HL-60/S4 (cell line): ENCODE measurements around the gene NDNF.

ENCODE experiments used
- in situ Hi-C: fragments of 300-500 bp; cut with MboI; formaldehyde crosslinking; loops from 2 replicates; pipeline ENCODE4 v1.14.3; 2022; ENCODE audit warnings: low sequenced_read_pairs

NDNF gene

GRCh38 chr4:121071640-121072223, 603 bp downstream of the NDNF start:
- in situ Hi-C loops = no loop called here

DNA sequence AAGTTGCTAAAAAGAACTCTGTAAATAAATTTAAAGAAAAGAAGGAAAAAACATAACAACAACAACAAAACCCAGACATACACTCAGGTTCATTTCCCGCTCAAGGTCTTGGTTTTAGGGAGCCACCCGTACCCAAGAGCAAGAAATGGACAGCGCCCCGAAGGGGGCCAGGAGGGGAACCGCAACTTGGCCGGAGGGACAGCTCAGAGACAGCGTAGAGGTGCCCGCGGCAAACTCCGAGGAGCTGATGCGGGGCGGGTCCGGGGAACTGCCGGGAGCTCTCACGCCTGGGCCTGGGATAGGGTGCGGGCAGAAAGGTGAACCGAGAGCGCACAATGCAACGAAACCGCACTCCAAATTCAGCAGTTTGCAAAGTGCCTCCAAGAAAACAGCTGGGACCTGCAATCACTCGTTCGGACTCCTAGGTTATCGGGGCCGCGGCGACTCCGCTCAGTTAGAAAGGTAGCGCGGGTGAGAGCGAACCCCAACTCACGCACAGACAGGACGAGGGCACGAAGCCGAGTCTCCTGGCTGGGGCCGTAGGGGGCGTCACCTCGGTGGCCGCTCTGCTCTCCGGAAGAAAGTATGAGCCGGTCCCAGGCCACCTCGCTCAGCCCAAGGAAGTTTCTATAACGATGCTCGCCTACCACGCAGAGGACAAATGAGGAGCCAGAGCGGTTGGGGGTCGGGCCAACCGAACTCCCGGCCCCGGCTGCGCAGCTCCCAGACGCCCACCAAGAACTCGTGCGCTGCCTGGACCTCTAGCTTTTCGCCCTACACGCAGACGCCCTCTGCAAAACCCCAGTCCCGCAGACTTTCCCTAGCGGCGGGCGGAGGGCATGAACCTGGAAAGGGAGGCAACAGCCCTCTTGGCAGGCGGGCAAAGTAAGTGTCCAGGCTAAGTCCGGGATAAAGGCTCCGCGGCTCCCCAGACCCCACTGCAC, 1.4 kb downstream of the NDNF start:
- in situ Hi-C loops = no loop called here

GRCh38 chr4:121070274-121070673, 2.1 kb downstream of the NDNF start:
- in situ Hi-C loops = no loop called here

- in situ Hi-C loops = no loop called here
Observed at GRCh38 chr4:121069430-121069829, 2.9 kb downstream of the NDNF start.

GRCh38 chr4:121064482-121064881, 7.9 kb downstream of the NDNF start:
- in situ Hi-C loops = no loop called here

GRCh38 chr4:121062521-121062920, 9.8 kb downstream of the NDNF start:
- in situ Hi-C loops = no loop called here

DNA sequence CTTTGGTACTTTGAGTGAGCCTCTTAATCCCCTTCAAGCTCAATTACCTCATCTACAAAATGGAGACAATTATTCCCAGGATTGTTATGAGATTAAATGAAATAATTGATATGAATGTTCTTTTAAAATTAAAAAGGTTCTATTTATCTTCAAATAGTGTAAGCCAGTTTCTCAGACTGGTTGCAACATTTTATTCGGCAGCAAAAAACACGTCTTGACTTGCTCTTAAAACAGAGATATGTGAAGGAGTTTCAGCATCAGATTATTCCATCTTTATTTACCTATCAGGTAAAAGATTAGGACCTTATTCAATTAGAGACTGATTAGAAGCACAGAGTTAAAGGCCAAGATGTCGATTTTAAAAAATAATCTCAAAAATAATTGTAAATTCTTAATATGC, 10.5 kb downstream of the NDNF start:
- in situ Hi-C loops = no loop called here

GRCh38 chr4:121061215-121061614, 11.1 kb downstream of the NDNF start:
- in situ Hi-C loops = no loop called here

DNA sequence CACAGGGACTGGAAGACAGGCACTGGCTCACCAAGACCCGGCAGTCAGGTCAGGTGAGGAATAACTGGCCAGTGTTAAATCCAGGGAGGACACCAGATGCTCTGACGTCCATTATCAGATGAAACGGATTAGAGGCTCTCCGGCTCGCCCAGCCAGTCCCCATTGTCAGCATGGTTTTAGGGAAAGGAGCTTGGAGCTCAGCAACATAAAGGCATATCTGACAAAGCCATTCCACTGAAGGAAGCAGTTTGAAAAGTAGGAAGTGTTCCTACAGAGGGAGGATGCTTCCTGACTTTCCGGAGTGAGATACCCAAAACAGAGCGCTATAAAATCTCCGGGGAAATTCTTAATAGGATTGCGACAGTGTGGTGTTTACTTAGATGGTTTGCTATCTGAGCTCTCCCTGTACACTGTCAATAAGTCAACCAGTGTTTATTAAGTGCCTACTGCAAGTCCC, 14.8 kb downstream of the NDNF start:
- in situ Hi-C loops = no loop called here

GRCh38 chr4:121056066-121056465, 16.3 kb downstream of the NDNF start:
- in situ Hi-C loops = no loop called here

- in situ Hi-C loops = no loop called here
Observed at GRCh38 chr4:121054373-121054772, 18.0 kb downstream of the NDNF start.

GRCh38 chr4:121053601-121054143, 18.7 kb downstream of the NDNF start:
- in situ Hi-C loops = no loop called here

DNA sequence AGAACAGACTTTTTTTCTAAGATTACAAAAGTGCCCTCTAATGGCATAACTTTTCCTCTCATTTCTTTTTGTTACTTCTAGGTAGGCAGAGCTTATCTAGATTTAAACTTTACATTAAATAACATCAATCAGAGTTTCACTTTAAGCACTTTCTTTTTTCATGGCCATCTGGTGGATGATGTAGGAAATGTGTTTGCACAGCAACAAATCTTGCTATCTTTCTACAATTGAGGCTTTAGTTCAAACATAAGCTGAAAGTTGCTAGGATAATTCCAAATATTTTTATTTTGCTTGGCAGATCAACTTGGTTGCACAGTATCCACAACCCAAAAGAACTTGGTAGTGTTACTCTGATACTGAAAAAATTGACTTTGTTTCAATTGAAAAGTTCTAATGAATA, 22.0 kb downstream of the NDNF start:
- in situ Hi-C loops = no loop called here

DNA sequence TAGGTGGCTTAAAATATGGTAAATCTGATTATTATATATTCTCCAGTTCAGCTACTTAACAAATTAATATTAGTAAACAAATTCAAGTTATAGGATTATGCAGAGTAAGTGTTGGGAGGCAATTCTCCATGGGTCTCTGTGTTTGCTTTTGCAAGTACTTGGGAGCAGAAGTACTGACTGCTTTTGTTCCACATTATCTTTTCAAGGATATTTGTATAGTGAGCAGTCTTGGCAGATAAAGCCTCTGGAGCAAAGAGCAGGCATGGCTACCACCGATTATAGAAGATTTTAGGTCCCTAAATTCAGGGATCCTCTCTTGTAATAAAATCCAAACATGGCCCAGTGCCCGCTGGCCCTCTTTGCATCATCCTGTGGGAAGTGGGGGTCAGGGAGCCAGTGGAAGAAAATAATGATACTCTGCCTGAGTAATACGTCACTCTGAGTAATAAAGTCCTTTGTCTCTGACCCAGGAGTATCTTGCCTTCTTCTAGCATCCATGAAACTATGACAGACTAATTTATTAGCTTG, 23.2 kb downstream of the NDNF start:
- in situ Hi-C loops = no loop called here

GRCh38 chr4:121048165-121048564, 24.2 kb downstream of the NDNF start:
- in situ Hi-C loops = no loop called here

- in situ Hi-C loops = no loop called here
Observed at GRCh38 chr4:121041307-121042090, 30.8 kb downstream of the NDNF start.

DNA sequence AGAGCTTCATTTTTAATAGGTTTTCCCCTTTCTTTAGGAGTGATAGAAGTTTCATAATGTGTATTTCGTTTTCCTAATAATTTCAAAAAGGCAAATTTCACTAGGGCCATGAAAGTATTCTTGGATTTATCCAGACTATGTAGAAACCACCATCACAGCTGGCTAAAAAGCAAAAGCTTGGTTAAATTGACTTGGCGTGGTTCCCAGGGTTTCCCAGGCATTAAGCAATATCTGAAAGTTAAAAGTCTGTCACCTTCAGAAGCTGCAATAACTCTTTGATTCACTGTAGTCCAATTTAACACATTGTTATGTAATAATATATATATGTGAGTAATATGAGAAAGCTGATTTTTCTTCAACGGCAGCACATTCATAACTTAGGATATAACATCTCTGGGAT, 38.3 kb downstream of the NDNF start:
- in situ Hi-C loops = no loop called here

DNA sequence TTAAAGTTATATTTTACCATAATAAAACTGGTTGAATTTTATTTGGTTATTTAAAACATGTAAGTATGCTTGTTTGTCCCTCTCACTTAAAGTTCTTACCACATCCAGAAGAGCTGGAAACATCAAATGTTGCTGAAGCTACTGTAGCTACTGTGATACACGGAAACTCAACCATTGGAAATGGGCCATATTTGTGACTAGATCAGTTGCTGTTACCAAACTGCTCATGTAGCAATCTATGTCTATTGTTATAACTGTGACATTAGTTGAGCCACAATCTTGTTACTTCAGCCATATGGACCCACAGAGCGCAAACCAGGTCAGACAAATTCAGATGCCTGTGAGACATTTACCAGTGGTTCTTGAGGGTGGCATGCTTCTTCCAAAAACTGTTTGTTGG, 41.6 kb downstream of the NDNF start:
- in situ Hi-C loops = no loop called here

- in situ Hi-C loops = no loop called here
Observed at GRCh38 chr4:121030131-121030530, 42.2 kb downstream of the NDNF start.

DNA sequence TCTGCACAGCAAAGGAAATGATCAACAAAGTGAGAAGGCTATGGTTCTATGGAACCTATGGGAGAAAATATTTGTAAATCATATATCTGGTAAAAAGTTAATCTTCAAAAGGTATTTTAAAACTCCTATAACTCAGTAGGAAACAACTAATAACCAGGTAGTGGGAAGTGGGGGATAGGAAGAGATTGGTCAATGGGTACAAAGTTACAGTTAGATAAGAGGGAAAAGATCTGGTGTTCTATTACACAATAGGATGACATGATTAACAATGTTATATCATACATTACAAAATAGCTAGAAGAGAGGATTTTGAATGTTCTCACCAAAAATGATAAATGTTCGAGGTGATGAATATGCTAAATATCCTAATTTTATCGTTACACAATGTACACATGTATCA, 46.3 kb downstream of the NDNF start:
- in situ Hi-C loops = no loop called here

GRCh38 chr4:121025540-121025939, 46.8 kb downstream of the NDNF start:
- in situ Hi-C loops = no loop called here
